ENCODE results near the gene QRICH2. TPM values are rescaled to one million over a fixed set of nuclear protein-coding genes. Genes with fewer than 3 reads are reported as not detected.
"Not testable (repeated sequence)": the region's sequence is repeated elsewhere in the genome, so short reads cannot be mapped to it uniquely, and the experiment has no call there.

Gene QRICH2
- total and polyA plus RNA-seq, 2 donors from 2014 or later = 2.0 to 2.5 TPM

- Histone ChIP-seq H3K4me3 (ENCODE audit: low read length in 3 of 3) (no peak overlapping the region), H3K27me3 (ENCODE audit: control insufficient read depth, insufficient read depth, low read length) (no peaks in the 10 kb centered on the region), H3K4me1 (ENCODE audit: control insufficient read depth in 2 of 3, insufficient read depth in 2 of 3, low read depth in 1 of 3, low read length in 3 of 3) (peaks cover 10 to 22% (median 12%) of the 10 kb centered on the region in 3 donors), H3K9me3 (ENCODE audit: control insufficient read depth in 2 of 3, insufficient read depth in 1 of 3, low read length in 3 of 3) (no peaks in the 10 kb centered on the region), H3K36me3 (ENCODE audit: control insufficient read depth in 2 of 3, insufficient read depth in 3 of 3, low read length in 3 of 3) (no peaks in the 10 kb centered on the region), H3K27ac (ENCODE audit: low read depth in 2 of 2, low read length in 2 of 2) (no peak overlapping the region), H3K9ac (ENCODE audit: low read length in 3 of 3) (no peak overlapping the region)
- FAIRE-seq (no peak), DNase-seq (peak in 1 of 5 donors; percentile 14)
- intact Hi-C loops (cut with DNase I) = no loop called here
- no peak for TF ChIP-seq CTCF (IDR thresholded peaks at IDR 0.05; ENCODE audit: borderline replicate concordance, extremely low read depth, insufficient read depth)
These were observed 60.8 kb downstream of the QRICH2 start for GRCh38 chr17:76247304-76247703.

- Histone ChIP-seq H3K27ac (ENCODE audit: low read depth in 2 of 2, low read length in 2 of 2) (no peak overlapping the region), H3K36me3 (ENCODE audit: control insufficient read depth in 2 of 3, insufficient read depth in 3 of 3, low read length in 3 of 3) (no peaks in the 10 kb centered on the region), H3K9ac (ENCODE audit: low read length in 3 of 3) (no peak overlapping the region), H3K4me3 (ENCODE audit: low read length in 3 of 3) (peak overlapping the region in 1 of 3 donors; percentile 20), H3K9me3 (ENCODE audit: control insufficient read depth in 2 of 3, insufficient read depth in 1 of 3, low read length in 3 of 3) (no peaks in the 10 kb centered on the region), H3K27me3 (ENCODE audit: control insufficient read depth, insufficient read depth, low read length) (no peaks in the 10 kb centered on the region), H3K4me1 (ENCODE audit: control insufficient read depth in 2 of 3, insufficient read depth in 2 of 3, low read depth in 1 of 3, low read length in 3 of 3) (peaks cover under 1 to 12% (median 8%) of the 10 kb centered on the region in 3 donors)
- no peak for TF ChIP-seq CTCF (IDR thresholded peaks at IDR 0.05; ENCODE audit: borderline replicate concordance, extremely low read depth, insufficient read depth)
- DNase-seq = peak; percentile 22 to 91 (median 79)
- intact Hi-C loops (cut with DNase I) = no loop called here
- FAIRE-seq = no peak
These were observed 61.7 kb downstream of the QRICH2 start for GRCh38 chr17:76246080-76247066.

- H3K9ac ChIP-seq (ENCODE audit: low read length in 3 of 3); H3K36me3 ChIP-seq (ENCODE audit: control insufficient read depth in 2 of 3, insufficient read depth in 3 of 3, low read length in 3 of 3); H3K27ac ChIP-seq (ENCODE audit: low read depth in 2 of 2, low read length in 2 of 2); H3K4me3 ChIP-seq (ENCODE audit: low read length in 3 of 3); H3K9me3 ChIP-seq (ENCODE audit: control insufficient read depth in 2 of 3, insufficient read depth in 1 of 3, low read length in 3 of 3); intact Hi-C loops (cut with DNase I); FAIRE-seq; H3K4me1 ChIP-seq (ENCODE audit: control insufficient read depth in 2 of 3, insufficient read depth in 2 of 3, low read depth in 1 of 3, low read length in 3 of 3); H3K27me3 ChIP-seq (ENCODE audit: control insufficient read depth, insufficient read depth, low read length): not testable (repeated sequence)
- DNase-seq = peak in 2 of 5 donors; percentile 18 to 22
These were observed 63.4 kb downstream of the QRICH2 start for GRCh38 chr17:76244721-76245120.
